Measurements from ENCODE around the gene HPS4. TPM values are rescaled to one million over a fixed set of nuclear protein-coding genes. Genes with fewer than 3 reads are reported as not detected.
A peak's percentile ranks its signal among the peaks of the same experiment; 100 is the strongest.
"Not testable (repeated sequence)": the region's sequence is repeated elsewhere in the genome, so short reads cannot be mapped to it uniquely, and the experiment has no call there.

Gene HPS4
- total RNA-seq, 1 donor from 2014 or later, result 39.0 TPM

DNA sequence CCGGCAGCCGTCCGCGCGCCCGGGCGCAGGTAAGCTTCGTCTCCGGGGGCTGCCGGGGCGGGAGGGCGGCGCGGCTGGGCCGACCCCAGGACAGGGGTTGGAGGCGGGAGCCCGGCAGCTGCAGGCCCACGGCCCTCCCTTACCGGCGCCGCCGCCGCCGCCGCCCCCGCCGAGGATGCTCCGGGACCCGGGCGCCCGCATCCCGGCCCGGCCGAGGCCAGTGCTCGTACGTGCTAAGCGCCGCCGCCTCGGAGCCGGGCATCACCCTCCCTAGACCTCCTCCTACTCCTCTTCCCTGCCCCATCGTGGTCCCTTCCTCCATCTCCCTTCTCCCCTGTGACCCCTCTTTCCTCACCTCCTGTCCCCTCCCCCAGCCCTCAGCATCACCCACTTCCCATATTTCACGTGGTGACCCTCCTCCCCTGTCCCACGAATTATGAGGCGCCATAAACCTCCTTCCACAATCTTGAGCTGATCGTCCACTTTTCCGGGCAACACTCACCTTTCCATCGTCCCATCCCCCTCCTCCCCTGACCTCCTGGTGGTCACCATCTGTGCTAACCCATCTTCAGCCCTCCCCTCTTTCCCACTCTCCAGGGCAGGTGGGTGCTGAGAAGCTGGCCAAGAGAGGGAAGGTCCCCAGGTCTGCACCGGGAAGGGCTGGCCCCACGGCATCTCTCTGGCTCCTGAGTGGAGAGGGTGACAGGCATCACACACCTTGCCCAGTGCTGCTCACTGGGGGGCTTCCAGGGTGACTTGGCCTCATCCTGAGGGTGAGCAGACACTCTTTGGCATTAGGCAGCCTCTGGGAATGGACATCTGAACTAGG lies 53.9 kb downstream of the HPS4 start:
- DNase-seq (ENCODE audit: low spot score), result no peak
- peak overlapping the region; percentile 89 for H3K4me3 Mint-ChIP-seq (ENCODE audit: low read depth)

DNA sequence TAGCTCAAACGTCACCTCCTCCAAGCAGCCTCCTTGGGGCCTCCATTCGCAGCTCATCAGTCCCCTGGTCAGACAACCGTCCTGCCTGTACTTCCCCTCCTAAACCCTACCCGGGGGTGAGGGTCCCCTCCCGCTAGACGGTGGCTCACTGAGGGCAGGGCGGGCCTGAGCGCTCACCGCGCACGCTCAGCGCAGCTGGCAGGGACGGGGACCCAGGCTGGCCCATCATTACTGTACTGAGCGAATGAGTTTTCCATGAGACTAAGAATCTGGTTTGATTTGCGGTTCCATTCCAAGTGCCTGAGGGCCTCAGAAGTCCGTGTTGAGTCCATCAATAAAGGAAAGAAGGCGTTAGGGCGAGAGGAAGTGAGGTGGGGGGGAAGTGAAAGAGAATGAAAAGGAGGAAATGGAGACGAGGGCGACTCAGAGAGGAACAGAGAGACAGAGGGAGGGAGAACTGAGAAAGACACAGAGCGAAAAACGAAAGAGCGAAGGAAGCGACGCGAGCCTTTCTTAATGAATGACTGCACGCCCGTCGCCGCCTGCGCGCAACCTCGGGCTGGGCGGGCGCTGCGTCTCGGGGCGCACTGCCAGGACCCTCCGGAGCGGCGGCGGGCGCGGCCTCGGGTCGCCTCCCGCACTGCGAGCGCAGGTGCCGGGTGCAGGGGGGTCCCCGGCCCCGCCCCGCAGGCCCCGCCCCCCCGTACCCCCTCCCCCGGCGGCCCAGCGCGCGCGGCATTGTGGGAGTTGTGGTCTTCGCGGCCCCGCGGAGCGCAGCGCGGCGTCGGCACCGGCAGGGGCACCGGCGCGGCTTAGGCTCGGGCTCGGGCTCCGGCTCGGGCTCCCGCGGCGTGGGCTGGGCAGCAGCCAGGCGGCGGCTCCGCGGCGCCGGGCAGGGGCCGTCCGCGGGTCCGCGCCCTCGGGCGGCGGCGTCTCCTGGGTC lies 54.8 kb downstream of the HPS4 start, which contains the start of gene ASPHD2:
ASPHD2 (plus strand) TSS at position 746 of the 943 bp plus-strand sequence. CDS start 4,356 bp downstream, outside the sequence.
- DNase-seq (ENCODE audit: low spot score), result peak; percentile 80
- Mint-ChIP-seq H3K4me1 (ENCODE audit: low read depth) (peaks cover 46% of the 10 kb centered on the region), H3K27me3 (ENCODE audit: low read depth) (peaks cover 15% of the 10 kb centered on the region), H3K9me3 (peaks cover 1% of the 10 kb centered on the region), H3K4me3 (ENCODE audit: low read depth) (peak within 1 kb of the TSS; percentile 96), H3K27ac (peak within 1 kb of the TSS; percentile 99), H3K36me3 (ENCODE audit: low read depth) (peaks cover 9% of the 10 kb centered on the region)
- intact Hi-C loops (cut with micrococcal nuclease), result loop anchor here (1.0 to 2.0 kb wide), 3 partner anchors 30 to 244 kb away; partner anchors contain the start of genes HPS4 and SRRD

More for the DNA sequence above, 53.9 kb downstream of the HPS4 start:
- Mint-ChIP-seq H3K27me3 (ENCODE audit: low read depth) (peaks cover 10% of the 10 kb centered on the region), H3K36me3 (ENCODE audit: low read depth) (peaks cover 16% of the 10 kb centered on the region), H3K9me3 (no peaks in the 10 kb centered on the region), H3K27ac (peak overlapping the region; percentile 89), H3K4me1 (ENCODE audit: low read depth) (peaks cover 47% of the 10 kb centered on the region)
- intact Hi-C loops (cut with micrococcal nuclease), result loop anchor here (2.0 kb wide), 2 partner anchors 53 to 243 kb away; partner anchors contain the start of genes HPS4 and SRRD

DNA sequence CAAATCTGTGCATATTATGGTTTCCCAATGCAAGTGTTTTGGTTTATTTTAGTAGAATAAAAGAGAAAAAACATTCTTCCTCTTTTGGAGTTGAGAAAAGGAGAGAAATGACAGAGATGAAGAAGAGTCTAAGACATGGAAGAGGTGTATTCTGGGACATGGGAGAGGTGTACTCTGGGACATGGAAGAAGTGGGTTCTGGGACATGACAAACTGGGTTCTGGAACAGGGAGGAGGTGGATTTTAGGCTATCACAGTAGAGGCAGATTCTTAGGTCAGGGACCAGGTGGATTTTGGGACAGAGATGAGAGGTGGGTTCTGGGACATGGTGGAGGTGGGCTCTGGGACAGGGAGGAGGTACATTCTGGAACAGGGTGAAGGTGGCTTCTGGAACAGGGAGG lies 56.7 kb downstream of the HPS4 start:
- Mint-ChIP-seq H3K9me3 (peaks cover 15% of the 10 kb centered on the region), H3K27me3 (ENCODE audit: low read depth) (peaks cover 15% of the 10 kb centered on the region), H3K4me1 (ENCODE audit: low read depth) (peaks cover 35% of the 10 kb centered on the region), H3K36me3 (ENCODE audit: low read depth) (peaks cover 5% of the 10 kb centered on the region), H3K4me3 (ENCODE audit: low read depth) (peak overlapping the region; percentile 79), H3K27ac (peak overlapping the region; percentile 90)
- intact Hi-C loops (cut with micrococcal nuclease), result no loop called here
- no peak for DNase-seq (ENCODE audit: low spot score)

DNA sequence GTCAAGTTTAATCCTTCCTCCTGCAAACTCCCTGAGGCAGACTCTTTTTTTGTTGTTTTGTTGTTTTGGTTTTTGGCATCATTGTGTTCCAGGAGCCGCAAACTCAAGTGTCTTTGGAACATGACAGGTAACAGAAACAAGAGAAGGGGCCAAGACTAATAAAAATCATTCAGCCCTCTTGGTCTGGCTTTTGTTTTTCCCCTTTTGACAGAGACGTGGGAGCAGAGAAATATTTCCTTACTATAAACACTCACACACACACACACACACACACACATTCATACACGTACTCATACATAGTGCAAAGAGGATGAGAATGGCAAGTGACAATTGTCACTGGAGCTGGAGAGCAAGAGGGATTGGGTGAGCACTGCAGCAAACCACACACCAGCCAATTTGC lies 65.0 kb downstream of the HPS4 start:
- peaks cover 12% of the 10 kb centered on the region for H3K9me3 Mint-ChIP-seq
- H3K4me1 Mint-ChIP-seq (ENCODE audit: low read depth), result peaks cover 5% of the 10 kb centered on the region
- no peak overlapping the region for H3K27ac Mint-ChIP-seq
- intact Hi-C loops (cut with micrococcal nuclease), result no loop called here
- H3K27me3 Mint-ChIP-seq (ENCODE audit: low read depth), result peaks cover 27% of the 10 kb centered on the region
- no peak for DNase-seq (ENCODE audit: low spot score)
- no peaks in the 10 kb centered on the region for H3K36me3 Mint-ChIP-seq (ENCODE audit: low read depth)
- H3K4me3 Mint-ChIP-seq (ENCODE audit: low read depth), result no peak overlapping the region

DNA sequence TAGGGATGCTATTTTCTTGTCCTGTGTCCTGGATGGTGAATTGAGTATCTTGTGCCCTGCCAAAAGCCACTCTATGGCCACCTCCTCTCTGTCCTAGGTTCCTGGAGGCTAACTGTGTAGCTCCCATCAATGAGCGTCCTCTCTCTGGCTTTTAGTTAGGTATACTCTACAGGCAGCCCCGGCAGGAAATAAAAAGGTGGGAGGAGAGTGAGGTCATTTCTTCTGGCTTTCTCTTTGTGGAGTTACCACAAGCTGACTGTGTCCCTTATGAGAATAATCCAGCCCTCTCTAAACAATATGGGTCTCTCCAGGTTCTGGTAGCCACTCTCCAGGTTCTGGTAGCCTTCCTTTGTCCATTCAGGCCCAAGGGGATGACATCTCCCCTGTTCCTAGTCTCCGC lies 66.2 kb downstream of the HPS4 start:
- H3K27ac Mint-ChIP-seq, result no peak overlapping the region
- peaks cover 5% of the 10 kb centered on the region for H3K4me1 Mint-ChIP-seq (ENCODE audit: low read depth)
- intact Hi-C loops (cut with micrococcal nuclease), result no loop called here
- H3K27me3 Mint-ChIP-seq (ENCODE audit: low read depth), result peaks cover 30% of the 10 kb centered on the region
- no peaks in the 10 kb centered on the region for H3K9me3 Mint-ChIP-seq
- no peak for DNase-seq (ENCODE audit: low spot score)
- no peaks in the 10 kb centered on the region for H3K36me3 Mint-ChIP-seq (ENCODE audit: low read depth)
- no peak overlapping the region for H3K4me3 Mint-ChIP-seq (ENCODE audit: low read depth)

DNA sequence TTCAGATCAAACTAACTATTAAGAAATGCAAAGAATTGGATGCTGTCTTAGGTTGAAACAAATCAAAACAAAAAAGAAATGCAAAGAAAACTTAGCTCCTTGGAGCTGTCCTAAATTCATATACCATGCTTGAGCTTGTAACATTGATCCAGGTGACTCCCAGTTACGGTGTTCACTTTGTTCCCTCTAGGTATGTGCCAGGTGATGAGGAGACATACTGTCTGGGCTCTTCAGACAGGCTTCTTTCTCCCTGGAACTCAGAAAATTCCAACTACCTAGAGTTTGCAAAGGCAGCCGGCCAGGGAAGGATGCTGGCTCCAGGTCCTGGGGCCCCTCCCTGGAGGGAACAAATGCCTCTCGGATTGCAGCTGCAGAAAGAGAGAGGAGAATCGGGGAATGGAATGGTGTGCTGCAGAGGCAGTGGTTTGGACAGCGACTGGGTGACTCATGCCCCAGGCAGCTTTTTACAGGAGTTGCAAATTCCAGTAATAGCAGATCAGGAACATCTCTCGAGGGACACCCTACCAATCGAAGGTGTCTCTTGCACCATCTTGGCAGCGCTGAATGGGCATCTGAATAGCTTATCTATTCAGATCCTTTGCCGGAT lies 66.8 kb downstream of the HPS4 start:
- Mint-ChIP-seq H3K27ac (no peak overlapping the region), H3K9me3 (no peaks in the 10 kb centered on the region), H3K4me3 (ENCODE audit: low read depth) (no peak overlapping the region), H3K4me1 (ENCODE audit: low read depth) (peaks cover 5% of the 10 kb centered on the region), H3K27me3 (ENCODE audit: low read depth) (peaks cover 29% of the 10 kb centered on the region), H3K36me3 (ENCODE audit: low read depth) (no peaks in the 10 kb centered on the region)
- DNase-seq (ENCODE audit: low spot score), result no peak
- intact Hi-C loops (cut with micrococcal nuclease), result no loop called here

DNA sequence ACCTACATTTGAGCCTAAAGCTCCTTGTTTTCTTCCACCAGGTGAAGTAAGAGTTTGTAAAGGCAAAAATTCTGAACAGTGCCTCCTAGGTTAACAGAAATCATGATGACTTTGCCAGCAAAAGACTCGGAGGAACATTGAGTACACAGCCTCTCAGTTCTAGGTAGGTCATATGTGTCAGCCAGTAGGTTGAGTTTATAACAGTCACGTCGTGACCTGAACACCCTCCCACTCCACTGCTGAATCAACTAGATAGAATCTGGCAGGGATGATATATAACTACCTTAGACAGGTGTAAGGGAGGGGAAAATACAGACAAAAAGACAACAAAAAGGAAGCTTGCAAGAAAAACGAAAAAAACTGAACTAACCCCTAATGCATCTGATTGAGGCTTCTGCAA lies 67.3 kb downstream of the HPS4 start:
- Mint-ChIP-seq H3K4me1 (ENCODE audit: low read depth) (peaks cover 5% of the 10 kb centered on the region), H3K4me3 (ENCODE audit: low read depth) (no peak overlapping the region), H3K9me3 (no peaks in the 10 kb centered on the region), H3K27me3 (ENCODE audit: low read depth) (peaks cover 26% of the 10 kb centered on the region), H3K27ac (no peak overlapping the region), H3K36me3 (ENCODE audit: low read depth) (no peaks in the 10 kb centered on the region)
- intact Hi-C loops (cut with micrococcal nuclease), result no loop called here
- DNase-seq (ENCODE audit: low spot score), result no peak

DNA sequence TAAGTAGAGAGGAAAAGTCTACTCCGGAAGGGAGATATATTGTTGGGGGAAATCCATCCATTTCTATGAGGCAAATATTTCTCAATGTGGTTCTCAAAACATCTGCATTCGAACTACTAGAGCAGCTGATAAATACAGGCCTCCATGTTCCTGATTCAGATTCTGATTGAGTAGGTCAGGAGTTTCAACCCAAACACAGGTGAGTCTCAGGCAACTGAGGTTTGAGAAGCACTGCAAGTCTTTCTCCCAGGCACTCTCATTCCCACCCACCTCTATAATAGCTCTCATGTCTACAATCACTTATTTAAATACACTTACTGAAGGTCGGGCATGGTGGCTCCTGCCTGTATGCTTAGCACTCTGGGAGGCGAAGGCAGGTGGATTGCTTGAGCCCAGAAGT lies 69.2 kb downstream of the HPS4 start:
- intact Hi-C loops (cut with micrococcal nuclease), result no loop called here
- H3K4me3 Mint-ChIP-seq (ENCODE audit: low read depth), result no peak overlapping the region
- peaks cover 5% of the 10 kb centered on the region for H3K4me1 Mint-ChIP-seq (ENCODE audit: low read depth)
- peaks cover 29% of the 10 kb centered on the region for H3K27me3 Mint-ChIP-seq (ENCODE audit: low read depth)
- DNase-seq (ENCODE audit: low spot score), result no peak
- no peaks in the 10 kb centered on the region for H3K9me3 Mint-ChIP-seq
- no peak overlapping the region for H3K27ac Mint-ChIP-seq
- no peaks in the 10 kb centered on the region for H3K36me3 Mint-ChIP-seq (ENCODE audit: low read depth)

DNA sequence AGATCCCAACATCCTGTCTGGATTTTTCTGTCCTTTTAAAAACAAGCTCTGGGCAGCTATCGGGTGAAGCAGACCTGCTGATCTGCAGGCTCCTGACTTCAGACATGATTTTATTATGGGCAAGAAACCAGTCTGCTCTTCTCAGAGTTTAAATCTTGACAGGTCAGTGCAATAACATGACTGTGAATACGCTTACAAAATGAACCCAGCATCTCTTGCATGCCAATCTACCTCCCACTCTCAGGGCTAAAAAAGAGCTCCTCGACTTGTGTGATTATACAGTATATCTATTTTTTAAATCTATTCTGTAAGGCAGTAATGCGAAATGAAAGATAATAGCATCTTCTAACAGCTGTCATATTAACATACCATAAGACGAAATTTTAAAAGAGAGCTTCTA lies 73.2 kb downstream of the HPS4 start:
- H3K9me3 Mint-ChIP-seq, result no peaks in the 10 kb centered on the region
- intact Hi-C loops (cut with micrococcal nuclease), result no loop called here
- peaks cover 12% of the 10 kb centered on the region for H3K27me3 Mint-ChIP-seq (ENCODE audit: low read depth)
- no peak overlapping the region for H3K27ac Mint-ChIP-seq
- H3K4me3 Mint-ChIP-seq (ENCODE audit: low read depth), result no peak overlapping the region
- no peak for DNase-seq (ENCODE audit: low spot score)
- H3K4me1 Mint-ChIP-seq (ENCODE audit: low read depth), result no peaks in the 10 kb centered on the region
- H3K36me3 Mint-ChIP-seq (ENCODE audit: low read depth), result no peaks in the 10 kb centered on the region

DNA sequence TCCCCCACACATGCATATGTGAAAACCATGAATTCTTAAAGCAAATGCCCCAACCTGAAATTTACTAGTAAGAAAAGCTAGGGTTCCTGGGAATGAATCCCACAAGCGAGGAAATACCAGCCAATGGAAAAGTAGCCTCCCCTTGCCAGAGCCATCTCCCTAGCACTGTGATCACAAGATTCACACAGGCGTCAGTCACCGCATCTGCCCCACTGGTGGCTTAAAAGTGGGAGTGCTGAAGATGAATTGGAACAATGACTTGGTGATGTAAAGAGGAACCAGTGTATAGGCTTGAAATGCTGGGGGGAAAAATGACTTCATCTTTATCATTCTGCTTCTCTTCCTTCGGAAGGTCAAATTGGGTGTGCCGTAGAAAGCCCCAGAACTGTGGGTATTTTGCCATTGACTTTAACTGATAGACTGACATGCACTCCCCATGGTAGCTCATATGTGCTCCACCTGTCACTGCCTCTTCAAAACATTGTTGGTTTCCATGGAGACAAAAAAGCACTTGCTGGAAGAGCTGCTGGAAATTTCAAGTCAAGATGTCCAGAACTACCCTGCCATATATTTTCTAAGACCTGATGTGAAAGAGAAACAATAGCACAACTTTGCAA lies 73.8 kb downstream of the HPS4 start:
- Mint-ChIP-seq H3K4me1 (ENCODE audit: low read depth) (peaks cover 1% of the 10 kb centered on the region), H3K27me3 (ENCODE audit: low read depth) (peaks cover 12% of the 10 kb centered on the region), H3K9me3 (no peaks in the 10 kb centered on the region), H3K27ac (no peak overlapping the region), H3K4me3 (ENCODE audit: low read depth) (no peak overlapping the region), H3K36me3 (ENCODE audit: low read depth) (no peaks in the 10 kb centered on the region)
- intact Hi-C loops (cut with micrococcal nuclease), result no loop called here
- no peak for DNase-seq (ENCODE audit: low spot score)

DNA sequence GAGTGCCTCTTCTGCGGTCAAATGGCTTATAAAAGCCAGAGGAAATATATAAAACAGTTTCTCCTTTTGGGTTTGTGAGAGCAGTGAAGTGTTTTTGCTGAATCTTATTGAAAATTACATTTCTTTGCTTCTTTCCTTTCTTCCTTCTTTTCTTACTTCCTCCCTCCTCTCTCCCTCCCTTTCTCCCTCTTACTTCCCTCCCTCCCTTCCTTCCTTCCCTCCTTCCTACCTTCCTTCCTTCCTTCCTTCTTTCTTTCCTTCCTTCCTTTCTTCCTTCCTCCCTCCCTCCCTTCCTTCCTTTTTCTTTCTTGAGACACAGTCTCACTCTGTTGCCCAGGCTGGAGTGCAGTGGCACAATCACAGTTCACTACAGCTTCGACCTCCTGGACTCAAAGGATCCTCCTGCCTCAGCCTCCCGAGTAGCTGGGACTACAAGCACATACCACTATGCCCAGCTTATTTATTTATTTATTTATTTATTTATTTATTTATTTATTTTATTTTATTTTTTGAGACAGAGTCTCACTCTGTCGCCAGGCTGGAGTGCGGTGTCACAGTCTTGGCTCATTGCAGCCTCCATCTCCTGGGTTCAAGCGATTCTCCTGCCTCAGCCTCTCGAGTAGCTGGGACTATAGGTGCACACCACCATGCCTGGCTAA lies 74.9 kb downstream of the HPS4 start:
- H3K9me3 Mint-ChIP-seq; intact Hi-C loops (cut with micrococcal nuclease): not testable (repeated sequence)

DNA sequence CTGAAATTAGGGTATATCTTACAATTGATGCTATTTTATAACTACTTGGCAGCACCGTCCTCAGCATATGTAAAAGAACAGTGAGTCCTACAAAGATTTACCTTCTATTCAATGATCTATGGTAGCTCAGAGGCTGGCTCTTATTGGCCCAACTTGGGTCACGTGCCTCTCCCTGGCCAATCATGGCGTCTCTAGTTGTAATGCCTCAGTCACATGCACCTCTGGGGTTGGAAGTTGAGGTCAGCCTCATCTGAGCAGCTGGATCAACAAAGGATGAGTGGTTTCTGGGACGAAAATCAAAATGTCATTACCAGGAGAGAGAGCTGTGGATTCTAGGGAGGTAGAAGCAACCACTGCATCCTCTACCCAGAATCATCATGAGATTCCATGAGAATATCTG lies 77.5 kb downstream of the HPS4 start:
- Mint-ChIP-seq H3K4me1 (ENCODE audit: low read depth) (peaks cover 12% of the 10 kb centered on the region), H3K27me3 (ENCODE audit: low read depth) (peaks cover 6% of the 10 kb centered on the region), H3K9me3 (no peaks in the 10 kb centered on the region), H3K4me3 (ENCODE audit: low read depth) (no peak overlapping the region), H3K27ac (no peak overlapping the region), H3K36me3 (ENCODE audit: low read depth) (no peaks in the 10 kb centered on the region)
- DNase-seq (ENCODE audit: low spot score), result no peak
- intact Hi-C loops (cut with micrococcal nuclease), result no loop called here

More for the DNA sequence above, 74.9 kb downstream of the HPS4 start:
- H3K4me3 Mint-ChIP-seq (ENCODE audit: low read depth); H3K27ac Mint-ChIP-seq; H3K36me3 Mint-ChIP-seq (ENCODE audit: low read depth); H3K4me1 Mint-ChIP-seq (ENCODE audit: low read depth); DNase-seq (ENCODE audit: low spot score); H3K27me3 Mint-ChIP-seq (ENCODE audit: low read depth): not testable (repeated sequence)
